ENCODE results near the gene GOPC.
"Not testable (repeated sequence)": the region's sequence is repeated elsewhere in the genome, so short reads cannot be mapped to it uniquely, and the experiment has no call there.

The GOPC gene

DNA sequence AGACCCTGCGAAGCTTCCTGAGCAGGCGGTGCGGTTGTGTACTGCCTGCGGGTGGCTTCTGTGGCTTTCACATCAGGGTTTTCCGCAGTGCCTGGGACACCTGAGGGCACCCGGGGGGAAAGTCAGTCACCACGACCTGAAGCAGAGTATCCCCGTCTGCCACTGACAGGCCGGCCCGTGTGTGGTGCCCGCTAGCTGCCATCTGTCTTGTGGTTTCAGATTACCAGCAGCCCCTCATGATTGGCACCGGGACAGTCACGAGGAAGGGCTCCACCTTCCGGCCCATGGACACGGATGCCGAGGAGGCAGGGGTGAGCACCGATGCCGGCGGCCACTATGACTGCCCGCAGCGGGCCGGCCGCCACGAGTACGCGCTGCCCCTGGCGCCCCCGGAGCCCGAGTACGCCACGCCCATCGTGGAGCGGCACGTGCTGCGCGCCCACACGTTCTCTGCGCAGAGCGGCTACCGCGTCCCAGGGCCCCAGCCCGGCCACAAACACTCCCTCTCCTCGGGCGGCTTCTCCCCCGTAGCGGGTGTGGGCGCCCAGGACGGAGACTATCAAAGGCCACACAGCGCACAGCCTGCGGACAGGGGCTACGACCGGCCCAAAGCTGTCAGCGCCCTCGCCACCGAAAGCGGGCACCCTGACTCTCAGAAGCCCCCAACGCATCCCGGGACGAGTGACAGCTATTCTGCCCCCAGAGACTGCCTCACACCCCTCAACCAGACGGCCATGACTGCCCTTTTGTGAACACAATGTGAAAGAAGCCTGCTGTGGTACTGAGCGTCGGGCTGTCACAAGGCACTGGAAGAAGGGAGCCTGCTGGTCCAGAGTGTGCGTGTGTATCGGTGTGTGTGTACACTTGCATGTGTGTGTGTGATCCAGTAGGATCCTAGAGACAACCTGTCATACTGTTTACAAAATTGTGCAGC, 54.4 kb downstream of the GOPC start:
- DNase-seq, result no peak

DNA sequence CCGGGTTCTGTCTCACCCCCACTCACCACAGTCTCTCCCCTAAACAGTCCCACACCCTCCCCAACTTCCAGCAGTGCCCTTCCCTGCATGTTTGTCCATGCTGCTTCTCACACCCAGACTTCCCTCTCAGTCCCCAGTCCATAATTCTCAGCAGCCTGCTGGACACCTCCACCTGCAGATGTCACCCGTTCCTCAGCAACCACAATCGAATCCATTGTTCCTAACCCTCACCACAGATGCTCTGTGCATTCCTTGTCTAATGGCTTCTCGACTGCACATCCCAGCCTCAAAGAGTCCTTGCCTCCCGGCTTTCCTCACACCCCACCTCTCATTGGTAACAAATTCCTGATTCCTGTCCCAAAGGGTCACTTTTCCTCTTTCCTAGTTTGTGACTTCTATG, 55.6 kb downstream of the GOPC start:
- DNase-seq, result no peak

DNA sequence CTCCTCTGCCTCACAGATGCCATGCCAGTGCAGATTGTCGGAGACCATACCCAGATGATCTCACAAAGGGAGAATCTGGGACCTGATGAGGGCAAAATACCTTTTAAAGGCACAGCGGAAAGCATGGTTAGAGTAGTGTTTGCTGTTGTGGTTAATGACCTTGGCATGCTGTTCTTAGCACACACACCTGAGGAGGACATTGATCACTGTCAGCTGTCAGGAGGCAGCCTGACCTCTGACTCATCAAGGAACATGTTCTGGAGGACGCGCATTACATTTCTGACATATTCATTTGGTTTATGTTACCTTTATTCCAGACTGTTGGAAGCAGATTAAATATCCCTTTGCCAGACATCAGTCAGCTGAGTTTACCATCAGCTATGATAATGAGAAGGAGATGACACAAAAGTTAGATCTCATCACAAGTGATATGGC, 57.1 kb downstream of the GOPC start:
- DNase-seq, result no peak

DNA sequence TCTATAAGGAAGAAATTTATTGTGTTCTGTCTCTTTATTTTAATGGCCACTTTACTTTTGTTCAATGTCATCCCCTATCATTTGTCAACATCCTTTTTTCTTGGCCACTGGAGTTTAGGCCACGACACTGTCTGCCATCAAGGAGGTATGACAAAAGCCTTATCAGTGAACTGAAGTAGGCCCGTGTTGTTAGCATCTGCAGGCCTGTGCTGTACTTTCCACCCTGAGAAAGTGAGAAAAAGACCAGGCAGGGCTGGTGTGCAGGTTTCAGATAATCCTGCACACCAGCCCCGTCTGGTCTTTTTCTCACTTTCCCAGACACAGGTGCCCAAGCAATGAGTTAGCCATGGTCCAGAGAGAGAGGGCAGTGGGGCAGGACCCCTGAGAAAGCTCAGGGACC, 57.6 kb downstream of the GOPC start:
- DNase-seq, result no peak

DNA sequence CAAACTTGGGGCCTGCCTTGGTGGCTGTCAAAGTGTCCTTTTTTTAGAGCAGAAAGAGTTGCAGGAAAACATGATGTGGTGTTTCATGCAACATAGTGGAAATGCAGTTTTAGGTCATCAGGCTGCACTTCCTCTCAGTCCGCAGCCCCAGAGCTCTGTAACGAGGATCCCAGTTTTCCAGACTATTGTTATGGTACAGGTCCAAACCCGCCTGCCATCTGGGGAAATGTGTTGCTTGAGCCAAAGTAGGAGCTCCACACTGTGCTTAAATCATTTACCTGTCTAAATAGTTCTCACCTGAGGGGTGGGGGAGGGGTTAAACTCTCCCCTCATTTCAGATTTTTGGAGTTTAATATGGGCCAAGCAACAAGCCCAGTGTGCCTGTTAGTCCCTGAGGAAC, 59.8 kb downstream of the GOPC start:
- DNase-seq, result no peak

DNA sequence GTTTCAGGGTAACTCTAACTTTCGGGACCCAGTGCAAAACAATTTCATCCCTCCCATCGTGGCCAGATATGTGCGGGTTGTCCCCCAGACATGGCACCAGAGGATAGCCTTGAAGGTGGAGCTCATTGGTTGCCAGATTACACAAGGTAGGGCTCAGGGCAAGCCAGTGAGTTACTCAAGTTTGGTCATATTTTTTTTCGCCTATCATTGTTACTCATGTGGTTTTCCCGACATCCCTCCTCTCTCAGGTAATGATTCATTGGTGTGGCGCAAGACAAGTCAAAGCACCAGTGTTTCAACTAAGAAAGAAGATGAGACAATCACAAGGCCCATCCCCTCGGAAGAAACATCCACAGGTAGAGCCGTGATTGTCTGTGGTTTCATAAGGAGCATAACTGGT, 61.6 kb downstream of the GOPC start:
- DNase-seq, result no peak

DNA sequence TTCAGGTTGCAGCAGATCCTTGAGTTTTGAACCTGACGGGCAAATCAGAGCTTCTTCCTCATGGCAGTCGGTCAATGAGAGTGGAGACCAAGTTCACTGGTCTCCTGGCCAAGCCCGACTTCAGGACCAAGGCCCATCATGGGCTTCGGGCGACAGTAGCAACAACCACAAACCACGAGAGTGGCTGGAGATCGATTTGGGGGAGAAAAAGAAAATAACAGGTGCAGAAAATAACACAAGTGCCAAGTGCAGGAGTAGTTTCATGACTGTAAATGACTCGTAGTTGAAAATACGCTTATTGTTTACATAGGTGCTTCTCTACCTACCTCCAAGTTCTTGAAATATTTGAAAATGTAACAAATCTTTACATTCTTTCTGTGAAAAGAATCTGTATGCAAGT, 63.7 kb downstream of the GOPC start:
- no peak for DNase-seq

DNA sequence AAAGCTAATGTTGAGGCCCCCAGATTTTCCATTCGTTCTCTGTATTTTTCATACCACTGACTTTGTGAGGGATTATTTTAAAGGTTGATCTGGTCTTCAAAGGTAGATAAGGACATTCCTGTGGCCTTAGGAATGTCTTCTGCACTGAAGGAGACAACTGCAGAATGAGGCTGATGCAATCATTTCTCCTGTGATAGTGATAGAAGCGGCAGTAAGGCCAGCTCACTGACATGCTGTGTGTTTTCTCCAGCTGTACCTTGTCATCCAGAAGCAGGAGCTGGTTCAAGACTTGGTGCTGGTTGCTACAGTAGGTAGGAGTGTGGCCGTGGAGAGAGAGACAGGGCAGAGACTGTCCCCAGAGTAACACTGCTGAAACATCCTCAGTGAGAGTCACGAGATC, 66.0 kb downstream of the GOPC start:
- no peak for DNase-seq

DNA sequence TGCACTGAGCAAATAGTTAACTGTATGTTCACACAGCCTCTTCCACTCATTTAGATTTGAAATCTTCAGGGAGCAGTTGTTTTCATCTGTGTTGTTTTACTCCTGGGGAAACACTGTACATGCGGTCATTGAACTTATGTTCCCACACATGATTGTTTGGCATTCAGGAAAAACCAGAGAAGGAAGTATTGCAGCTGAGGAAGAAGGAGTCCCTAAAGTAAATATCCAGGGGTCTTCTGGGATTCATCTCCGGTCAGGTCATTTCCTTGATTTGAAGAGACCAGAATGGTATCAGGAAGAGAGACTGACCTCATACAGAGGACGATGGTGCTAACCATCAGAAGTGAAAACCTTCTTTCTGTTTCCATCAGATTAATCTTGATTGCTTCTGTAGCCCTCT, 67.3 kb downstream of the GOPC start:
- no peak for DNase-seq

DNA sequence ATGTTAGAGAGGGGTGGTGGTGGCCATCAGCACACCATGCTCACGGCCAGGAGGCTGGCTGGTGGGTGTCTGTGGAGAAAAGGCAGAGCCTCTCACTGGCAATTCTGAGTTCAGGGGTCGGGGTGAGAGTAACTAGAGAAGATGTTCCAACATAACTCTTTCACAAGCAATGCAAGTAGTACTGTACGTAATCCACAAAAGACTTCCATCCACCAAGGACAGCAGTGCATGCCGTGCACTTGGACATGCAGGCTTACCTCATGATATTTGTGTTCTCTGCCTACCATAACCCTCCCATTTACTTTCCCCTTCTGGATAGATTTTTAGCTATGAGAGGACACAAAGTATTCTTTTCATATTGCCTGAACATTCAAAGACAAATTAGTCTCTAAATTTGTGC, 68.5 kb downstream of the GOPC start:
- DNase-seq, result no peak

DNA sequence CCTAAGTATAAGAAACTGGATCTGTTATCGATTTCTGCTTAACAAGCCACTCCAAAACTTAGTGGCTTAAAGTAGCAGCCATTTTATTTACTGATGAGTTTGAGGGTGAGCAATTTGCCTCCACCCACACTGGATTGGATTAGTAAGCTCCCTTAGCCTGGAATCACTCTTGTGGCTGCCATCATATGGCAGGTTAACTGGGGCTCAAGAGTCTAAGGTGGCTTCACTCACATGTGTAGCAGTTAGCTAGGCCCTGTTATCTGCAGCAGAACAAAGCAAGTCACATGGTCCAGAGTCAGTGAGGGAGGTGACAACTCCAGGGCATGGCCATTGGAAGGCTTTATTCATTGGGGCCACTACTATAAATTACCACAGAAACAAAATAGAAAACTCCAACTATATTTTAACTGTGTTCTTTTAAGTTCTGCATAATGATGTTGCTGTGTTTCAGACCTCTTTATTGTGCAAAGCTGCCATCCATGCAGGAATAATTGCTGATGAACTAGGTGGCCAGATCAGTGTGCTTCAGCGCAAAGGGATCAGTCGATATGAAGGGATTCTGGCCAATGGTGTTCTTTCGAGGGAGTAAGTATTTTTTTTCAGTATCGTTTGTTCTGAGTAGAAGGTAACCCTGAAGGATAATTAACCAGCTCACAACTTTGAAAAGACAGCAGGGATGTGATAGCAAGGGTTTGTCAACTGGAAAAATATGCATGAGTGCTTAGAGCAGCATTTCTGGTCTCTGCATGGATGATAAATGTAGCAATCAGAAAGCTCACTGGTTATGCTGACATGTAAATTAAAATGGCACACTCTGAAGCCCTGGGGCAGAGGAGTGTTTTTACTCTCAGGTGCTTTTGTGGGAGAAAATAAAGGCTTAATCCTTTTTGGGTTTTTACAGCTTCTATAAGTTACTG, 70.2 kb downstream of the GOPC start:
- no peak for DNase-seq

DNA sequence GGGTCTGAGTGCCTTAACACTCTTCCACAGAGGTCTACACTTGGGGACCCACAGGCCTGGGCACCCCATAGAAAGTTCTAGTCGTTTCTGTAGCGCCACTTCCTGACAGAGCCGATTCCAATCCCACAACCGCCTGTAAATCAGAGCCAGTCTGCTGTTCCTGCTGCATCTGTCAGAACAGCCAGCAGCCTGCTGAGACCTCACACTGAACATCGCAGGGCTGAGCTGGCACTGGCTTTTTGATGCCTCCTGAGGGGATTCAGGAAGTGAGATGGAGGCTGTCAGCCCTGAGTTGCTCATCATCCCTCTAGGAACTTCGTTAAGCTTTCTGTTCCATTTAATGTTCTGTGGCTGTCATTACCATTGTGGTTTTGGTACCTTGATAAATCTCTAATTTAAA, 71.0 kb downstream of the GOPC start:
- no peak for DNase-seq

DNA sequence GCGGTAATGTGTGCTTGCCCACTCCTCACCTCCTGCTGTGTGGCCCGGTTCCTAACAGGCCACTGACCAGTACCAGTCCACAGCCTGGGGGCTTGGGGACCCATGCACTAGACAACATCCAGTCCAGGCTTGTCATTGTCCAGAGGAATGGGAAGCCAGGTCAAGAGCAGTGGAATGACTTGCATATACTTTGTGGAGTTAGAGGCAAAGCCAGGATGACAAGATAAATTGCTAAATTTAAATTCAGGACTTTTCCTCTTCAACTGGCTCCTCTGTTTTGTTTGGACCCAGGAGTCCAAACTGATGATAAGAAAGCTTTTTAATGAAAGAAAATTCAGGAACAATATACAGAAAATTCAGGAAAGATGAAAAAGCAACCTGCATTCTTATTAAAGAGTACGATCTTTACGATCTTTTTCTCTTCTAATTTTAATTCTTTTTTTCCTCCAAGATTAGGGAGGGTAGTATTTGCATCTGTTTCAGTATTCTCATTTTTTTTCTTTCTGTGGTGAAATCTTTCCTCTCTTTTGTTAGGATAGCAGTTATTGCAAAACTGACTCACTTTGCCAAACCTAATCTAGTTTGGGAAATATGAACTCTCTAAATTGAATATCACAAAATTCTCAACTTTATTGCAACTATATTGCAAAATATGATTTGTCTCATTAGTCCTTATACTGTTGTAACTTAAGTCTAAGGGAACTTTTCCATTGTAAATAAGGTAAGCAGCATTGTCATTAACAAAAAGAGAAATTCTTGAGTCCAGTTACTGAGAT, 71.7 kb downstream of the GOPC start:
- no peak for DNase-seq

DNA sequence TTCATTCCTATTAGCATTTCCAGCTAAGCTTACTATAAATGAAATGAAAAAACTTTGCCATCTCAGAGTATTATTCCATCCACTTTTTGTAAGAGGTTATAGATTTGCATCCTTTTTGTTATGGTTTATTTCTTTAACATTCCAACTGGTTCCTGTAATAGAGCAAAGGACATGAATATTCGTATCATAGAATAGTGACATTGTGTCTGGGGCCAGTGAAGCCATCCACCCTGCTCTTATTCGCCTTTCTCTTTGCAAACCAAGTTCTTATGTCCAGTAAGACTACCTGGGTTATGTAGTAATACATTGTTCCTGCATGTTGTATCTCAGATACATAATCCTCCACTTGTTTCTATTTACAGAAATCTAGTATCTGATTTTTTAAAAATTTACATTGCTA, 76.7 kb downstream of the GOPC start:
- no peak for DNase-seq

DNA sequence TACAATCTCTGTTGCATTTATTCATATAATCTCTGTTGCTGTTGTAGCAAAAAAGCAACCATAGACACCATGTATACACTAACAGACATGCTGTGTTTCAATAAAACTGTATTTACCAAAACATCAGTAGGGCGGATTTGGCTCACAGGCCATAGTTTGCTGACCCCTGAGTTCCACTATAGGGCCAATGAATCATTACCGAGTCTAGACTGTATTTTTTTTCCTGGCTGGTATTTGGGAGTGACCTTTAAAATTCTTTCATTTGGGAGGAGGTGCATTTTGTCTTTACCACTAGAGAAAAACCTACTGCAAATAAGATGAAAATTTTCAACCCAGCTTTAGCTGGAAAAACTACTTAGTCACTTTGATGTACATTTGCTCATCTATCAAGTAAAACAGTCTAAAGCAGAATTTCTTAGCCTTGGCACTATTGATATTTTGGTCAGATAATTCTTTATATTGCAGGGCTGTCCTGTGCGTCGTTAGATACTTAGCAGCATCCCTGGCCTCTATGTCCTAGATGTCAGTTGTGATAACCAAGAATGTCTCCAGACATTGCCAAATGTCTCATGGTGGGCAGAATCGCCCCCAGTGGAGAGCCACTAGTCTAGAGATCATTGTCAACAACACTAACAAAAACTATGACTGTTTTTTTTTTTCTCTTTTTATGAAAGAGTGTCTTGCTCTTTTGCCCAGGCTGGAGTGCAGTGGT, 80.4 kb downstream of the GOPC start:
- no peak for DNase-seq

DNA sequence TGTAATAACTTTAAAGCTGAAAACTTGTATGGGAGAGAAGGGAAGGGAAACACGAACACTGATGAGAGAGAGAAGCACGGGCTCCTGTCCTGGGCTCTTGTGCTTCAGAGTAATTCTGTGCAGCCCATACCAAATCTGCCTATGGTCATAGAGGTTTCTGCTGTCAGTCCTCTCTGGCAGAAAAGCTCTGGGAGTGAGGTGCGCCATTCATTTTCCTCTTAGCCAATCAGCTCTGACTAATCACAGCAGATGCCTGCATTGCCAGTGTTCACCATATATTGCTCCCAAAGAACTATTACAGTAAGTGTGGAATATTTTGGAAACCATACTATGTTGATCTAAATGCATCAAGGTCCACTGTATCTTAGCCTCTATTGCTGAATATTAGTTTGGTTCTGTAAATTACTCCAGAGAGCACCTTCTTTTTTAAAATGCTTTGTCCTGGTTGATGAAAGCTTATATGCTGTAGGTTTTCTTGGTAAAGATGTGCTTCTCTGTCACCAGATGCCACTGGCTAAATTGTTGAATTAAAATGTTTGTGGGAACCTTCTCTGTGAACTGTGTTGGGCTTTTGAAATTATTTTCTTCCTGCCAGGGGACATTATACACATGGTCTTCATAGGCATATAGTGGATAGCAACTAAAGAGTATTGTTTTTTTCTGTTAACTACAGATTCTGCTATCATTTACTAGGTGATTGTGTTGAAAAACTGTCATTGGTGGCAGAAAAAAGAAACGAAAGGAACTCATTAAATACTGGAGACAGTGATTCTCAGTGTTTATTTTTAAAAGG, 81.5 kb downstream of the GOPC start:
- no peak for DNase-seq

DNA sequence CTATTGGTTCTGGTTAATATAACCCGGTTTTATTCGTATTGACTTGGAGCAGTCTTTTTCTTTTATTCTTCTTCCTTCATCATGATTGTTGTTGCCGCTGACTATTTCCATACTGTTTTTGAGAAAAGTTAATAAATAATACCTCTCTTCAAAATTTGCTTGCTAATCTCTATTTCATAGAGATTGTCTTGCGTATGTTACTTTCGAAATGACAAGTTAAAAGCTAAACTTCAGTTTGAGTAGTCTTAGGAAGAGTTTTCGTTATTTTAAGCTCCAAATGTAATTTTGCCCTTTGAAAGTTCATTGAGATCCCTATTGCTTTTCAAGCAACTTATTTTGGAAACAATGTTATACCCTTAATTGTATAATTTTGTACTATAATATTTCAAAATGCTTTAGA, 83.4 kb downstream of the GOPC start:
- DNase-seq, result no peak

DNA sequence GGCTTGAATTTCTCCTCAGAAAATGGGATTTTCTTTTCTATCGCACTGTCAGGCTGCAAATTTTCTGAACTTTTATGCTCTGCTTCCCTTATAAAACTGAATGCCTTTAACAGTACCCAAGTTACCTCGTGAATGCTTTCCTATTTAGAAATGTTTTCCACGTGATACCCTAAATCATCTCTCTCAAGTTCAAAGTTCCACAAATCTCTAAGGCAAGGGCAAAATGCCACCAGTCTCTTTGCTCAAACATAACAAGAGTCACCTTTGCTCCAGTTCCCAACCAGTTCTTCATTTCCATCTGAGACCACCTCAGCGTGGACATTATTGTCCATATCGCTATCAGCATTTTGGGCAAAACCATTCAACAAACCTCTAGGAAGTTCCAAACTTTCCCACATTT, 84.3 kb downstream of the GOPC start:
- DNase-seq, result not testable (repeated sequence)

DNA sequence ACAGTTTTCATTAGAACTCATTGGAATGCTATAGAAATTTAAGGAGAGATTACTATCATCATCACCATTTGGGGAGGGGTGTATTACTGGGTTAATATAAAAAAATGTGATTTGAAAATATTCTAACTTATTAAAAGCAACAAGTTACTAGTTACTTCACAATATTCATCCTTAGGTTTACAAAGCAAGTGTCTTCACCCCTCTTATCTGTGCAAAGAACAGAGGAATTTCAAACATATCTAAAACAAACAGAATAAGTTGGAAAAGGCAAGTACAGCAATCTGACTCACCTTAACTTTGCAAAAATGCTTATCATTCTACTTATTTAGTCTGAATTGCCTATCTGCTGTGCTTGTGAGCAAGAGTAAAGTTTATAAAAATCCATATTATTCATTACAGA, 87.0 kb downstream of the GOPC start:
- DNase-seq, result no peak

DNA sequence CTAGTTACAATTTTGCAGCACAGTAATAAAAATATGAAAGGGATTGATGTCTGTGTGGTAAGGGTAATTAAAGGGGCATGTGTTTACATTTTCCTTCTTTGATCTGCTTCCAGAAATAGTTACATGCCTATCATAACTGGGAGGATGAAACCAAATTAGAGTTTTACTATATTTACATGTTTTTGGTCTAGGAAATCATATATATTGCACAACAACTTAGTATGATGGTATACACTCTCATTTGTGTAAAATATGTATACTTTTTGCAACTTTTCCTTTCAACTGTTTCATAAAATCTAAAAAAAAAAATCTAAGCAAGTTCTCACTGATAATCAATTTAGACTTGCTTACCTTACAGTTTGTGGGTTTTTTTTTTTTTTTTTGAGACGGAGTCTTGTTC, 87.7 kb downstream of the GOPC start:
- no peak for DNase-seq

DNA sequence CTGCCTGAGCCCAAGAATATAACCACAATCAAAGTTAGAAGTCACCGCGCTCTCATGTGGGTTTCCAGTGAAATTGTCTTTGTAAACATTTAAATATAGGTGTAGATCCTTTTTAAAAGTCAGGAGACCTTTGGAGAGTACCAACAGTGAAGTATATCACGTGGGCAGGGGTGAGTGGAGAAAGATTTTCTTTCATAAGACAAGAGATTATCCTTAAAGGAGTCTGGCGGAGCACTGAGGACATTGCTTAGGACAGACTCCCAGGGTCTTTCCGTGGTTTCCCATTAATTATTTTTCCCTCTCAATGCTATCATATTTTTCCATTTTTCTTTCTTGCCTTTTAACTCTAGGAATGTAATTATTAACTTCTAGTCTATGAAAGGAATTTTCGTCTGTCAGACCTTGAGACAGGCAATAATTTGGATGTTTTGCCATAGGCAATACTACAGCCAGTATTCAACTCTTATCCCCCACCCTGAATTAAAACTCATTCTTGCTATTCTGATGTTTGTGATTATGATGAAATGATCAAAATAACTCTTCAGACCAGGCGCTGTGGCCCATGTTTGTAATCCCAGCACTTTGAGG, 88.4 kb downstream of the GOPC start:
- no peak for DNase-seq
